ENCODE measurements around the gene CYP27A1. TPM values are rescaled to one million over a fixed set of nuclear protein-coding genes. Genes with fewer than 3 reads are reported as not detected.

The CYP27A1 gene
- total RNA-seq: 1.1 and 2.4 TPM in 2 replicates

GRCh38 chr2:218781691-218782527 is at the start of gene CYP27A1:
CYP27A1 (plus strand) TSS chr2:218782147; CDS start chr2:218782183, 36 bp downstream.

DNA sequence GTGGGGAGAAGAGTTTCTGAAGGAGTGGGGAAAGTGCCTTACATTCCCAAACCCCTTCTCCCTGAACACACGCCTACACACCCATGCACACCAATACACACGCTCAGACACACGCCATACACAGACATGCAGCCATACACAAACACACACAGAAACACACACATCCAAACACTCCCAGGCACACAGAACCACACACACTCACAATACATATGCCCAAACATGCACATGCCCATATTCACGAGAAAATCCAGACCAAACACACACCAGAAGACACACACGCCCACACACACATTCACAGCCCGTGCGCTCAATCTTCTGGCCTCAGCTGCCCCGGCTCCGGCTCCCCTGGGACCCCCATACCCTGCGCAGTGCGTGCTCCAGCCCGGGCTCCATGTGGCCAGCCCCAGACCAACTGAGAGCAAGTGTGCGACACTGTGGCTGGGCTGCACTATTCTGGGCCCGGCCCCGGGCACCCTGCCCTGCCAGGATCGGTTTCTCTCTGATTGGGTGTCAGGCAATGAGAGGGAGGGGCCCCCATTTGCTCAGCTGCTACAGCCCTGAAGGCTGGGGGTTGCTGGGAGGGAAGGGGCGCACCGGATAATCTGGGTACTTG is 49.5 kb downstream of the CYP27A1 start, which contains the start of gene PRKAG3:
Gene PRKAG3, minus strand, starts transcription at position 426 of the 613 bp plus-strand sequence.

GRCh38 chr2:218859556-218859987 is 77.6 kb downstream of the CYP27A1 start, which contains the start of gene WNT6:
WNT6 (plus strand) TSS chr2:218859805; CDS start chr2:218860038, 233 bp downstream.

Other genes starting within 250 kb of the CYP27A1 start
- 11.7 and 27.9 TPM in 2 replicates for gene USP37, start 213.8 kb upstream of the CYP27A1 start, total RNA-seq
- gene CNOT9, start 213.3 kb upstream of the CYP27A1 start, total RNA-seq: 34.5 and 52.8 TPM in 2 replicates
- not detected in 2 replicates for gene PLCD4, start 174.2 kb upstream of the CYP27A1 start, total RNA-seq
- 12.2 and 15.5 TPM in 2 replicates for gene ZNF142, start 122.5 kb upstream of the CYP27A1 start, total RNA-seq
- 13.0 and 26.8 TPM in 2 replicates for gene BCS1L, start 122.5 kb upstream of the CYP27A1 start, total RNA-seq
- 24.3 and 54.3 TPM in 2 replicates for gene RNF25, start 110.1 kb upstream of the CYP27A1 start, total RNA-seq
- gene STK36, start 110.1 kb upstream of the CYP27A1 start, total RNA-seq: 31.4 and 34.3 TPM in 2 replicates
- gene TTLL4, start 71.3 kb upstream of the CYP27A1 start, total RNA-seq: 17.0 and 17.3 TPM in 2 replicates
- gene PRKAG3, start 49.7 kb downstream of the CYP27A1 start, total RNA-seq: not detected in 2 replicates
- 1.1 and 21.2 TPM in 2 replicates for gene WNT6, start 77.7 kb downstream of the CYP27A1 start, total RNA-seq
- under 0.01 and 0.11 TPM in 2 replicates for gene WNT10A, start 98.7 kb downstream of the CYP27A1 start, total RNA-seq
- gene CDK5R2, start 177.5 kb downstream of the CYP27A1 start, total RNA-seq: not detected in 2 replicates
- not detected in 2 replicates for gene FEV, start 203.0 kb downstream of the CYP27A1 start, total RNA-seq
- gene CRYBA2, start 211.3 kb downstream of the CYP27A1 start, total RNA-seq: not detected in 2 replicates